CD4-positive, alpha-beta T cell treated with Interleukin-21 for 1 hour (primary cell): ENCODE data around the gene CCDC137.

ENCODE experiments used
- DNase-seq: peaks from one replicate; pipeline ENCODE4 v3.0.0-alpha.2; 2020

CCDC137 gene

DNA sequence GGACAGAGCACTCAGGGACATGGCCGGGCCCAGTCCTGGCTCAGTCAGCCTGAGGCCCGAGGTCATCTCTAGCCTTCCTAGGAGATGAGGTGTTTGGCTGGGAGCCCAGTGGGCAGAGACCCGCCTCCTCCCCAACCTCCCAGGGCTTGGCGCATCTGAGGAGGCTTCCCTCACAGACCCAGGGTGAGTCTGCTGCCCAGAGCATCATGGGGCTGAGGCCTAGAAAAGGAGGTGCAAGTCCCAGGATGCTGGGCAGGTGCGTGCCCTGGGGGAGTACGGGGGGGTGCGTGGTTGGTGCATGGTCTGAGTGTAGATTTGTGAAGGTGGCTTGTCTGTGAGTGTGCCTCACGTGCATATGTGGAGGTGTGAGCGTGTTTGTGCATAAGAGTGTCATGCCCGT is 14.8 kb upstream of the CCDC137 start:
- no peak for DNase-seq

DNA sequence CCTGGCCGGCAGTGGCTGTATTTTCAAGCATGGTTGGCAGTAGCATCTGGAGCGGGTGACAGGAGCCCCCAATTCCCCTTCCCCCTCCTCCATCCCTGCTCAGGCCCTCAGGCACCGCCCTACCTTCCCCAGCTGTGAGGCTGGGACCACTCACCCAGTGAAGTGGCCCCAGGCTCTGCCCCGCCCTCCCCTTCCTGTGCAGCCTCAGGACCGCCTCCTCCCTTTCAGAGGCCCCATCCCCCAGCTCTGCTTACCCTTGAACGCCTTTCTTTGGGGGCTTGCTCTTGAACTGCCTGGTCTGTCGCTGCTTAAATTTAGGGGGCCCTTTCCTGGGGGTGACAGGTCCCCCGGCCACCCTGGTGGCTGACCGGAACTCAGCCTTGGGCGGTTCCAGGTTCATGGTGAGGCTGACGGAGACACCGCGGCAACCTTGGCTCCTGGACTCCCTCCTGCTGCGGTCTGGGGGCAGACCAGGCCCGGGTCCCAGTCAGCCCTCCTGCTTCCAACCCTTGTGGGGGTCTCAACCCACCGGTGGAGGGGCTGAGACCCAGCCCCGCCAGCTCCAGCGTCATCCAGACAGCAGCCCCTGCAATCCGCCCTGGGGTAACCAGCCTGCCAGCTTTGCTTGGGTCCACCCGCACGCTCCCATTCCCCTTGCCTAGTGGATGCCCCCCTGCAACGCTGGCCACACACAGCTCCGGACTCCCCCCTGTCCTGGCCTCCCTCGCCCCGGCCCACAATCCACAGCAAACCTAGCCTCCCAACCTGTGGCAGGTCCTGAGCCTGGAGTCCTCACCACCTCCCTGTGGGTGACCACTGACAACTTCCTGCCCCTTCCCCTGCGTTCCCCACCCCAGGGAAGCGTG is 13.4 kb upstream of the CCDC137 start:
- DNase-seq = no peak

DNA sequence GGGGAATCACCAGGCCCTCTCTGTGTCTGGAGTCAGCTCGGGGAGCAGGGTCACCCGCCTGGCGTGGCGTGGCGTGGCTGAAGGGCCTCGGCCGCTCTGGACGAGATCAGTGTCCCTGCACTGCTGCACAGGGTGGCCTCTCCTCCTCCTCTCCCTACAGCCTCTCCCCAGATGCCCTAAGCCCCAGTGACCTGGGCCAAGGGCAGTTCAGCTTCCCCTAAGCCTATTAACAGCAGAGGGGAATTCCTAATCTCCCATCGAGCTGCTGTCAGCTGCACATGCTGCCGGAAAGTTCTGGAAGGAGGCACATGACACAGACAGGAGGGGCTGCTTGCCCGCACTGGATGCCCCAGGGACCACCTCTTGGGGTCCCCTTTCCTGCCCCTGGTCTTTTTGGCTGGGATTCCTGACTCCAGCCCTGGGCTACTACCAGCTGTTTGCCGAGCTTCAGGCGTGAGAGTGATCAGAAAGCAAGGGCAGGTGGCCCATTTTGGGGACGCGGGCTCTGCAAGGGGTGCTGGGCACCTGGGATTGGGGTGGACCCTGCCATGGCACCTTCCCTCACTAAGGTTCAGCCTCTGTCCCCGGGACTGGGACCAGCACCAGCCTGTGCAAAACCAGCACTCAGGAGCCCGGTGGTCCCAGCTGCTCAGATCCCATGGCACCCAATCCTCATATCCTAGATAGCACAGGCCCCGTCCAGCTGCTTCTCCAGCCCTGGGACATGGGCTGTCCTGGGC is 11.0 kb upstream of the CCDC137 start:
- no peak for DNase-seq

DNA sequence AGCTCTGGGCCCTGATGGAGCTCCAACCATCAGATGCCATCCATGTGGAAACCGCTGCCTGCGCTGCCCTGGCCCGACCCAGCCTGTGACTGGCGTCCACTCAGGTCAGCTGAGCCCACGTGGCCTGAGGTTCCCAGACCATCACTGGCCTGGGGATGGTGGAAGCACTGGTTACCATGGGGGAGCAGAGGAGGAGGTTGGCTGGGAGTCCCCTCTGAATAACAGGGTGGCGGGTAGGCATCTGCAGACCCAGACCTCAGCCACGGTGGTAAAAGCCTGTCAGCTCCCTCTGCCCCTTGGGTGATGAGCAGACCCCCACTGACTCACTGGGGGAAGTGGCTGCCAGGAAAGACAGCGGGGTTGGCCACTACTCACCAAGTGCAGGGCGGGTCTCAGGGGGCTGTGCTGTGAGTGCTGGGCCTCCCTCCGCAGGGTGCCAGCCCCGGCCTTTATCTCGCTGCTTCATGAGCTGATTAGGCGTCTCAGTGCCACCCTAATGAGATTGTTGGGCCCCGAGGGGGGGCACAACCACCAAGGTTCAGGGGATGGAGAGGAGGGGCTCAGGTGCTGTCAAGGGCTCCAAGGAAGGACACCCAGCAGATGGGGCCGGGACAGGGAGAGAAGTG is 10.3 kb upstream of the CCDC137 start, which contains the start of gene PDE6G:
PDE6G (minus strand) TSS at position 425 of the 626 bp plus-strand sequence. CDS start 3,237 bp downstream, outside the sequence.
- DNase-seq = no peak

DNA sequence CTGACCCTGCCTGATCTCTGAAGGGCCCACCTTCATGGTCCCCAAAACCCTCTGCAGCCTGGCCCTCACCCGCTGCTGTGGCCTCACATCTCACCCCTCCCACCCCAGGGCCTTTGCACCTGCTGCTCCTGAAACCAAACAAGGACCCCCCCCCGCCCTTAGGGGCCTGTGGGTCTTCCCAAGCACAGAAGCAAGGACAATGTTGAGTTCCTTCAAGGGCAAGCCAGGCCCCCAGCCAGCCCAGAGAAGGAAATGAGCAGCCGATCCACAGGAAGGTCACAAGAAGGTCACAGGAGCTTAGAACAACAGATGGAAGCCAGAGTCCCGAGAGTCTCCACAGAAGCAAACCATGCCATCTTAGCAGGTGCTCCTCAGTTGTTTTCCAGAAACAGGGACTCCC is 9.7 kb upstream of the CCDC137 start:
- DNase-seq = no peak

DNA sequence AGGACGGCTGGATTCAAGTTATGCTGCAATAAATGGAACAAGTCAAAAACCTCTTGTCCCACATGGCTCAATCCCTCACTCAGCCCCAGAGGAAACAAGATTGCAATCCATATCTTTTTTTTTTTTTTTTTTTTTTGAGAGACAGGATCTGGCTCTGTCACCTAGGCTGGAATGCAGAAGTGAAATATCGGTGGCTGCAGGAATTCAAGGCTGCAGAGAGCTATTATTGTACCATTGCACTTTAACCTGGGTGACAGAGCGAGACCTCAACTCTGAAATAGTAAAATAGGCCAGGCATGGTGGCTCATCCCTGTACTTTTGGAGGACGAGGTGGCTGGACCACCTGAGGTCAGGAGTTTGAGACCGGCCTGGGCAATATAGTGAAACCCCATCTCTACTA is 7.5 kb upstream of the CCDC137 start:
- DNase-seq = no peak

DNA sequence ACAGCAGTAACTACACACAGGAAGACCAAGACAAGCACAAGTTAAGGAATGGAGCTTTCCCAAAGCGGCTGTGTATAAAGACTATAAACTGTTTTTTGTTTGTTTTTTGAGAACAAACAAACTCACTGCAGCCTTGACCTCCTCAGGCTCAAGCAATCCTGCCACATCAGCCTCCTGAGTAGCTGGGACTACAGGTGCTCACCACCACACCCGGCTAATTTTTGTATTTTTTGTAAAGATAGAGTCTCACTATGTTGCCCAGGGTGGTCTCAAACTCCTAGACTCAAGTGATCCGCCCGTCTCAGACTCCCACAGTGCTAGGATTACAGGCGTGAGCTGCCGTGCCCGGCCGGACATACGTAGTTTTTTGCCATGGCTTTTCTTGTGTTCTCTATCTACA is 6.1 kb upstream of the CCDC137 start:
- DNase-seq = no peak

DNA sequence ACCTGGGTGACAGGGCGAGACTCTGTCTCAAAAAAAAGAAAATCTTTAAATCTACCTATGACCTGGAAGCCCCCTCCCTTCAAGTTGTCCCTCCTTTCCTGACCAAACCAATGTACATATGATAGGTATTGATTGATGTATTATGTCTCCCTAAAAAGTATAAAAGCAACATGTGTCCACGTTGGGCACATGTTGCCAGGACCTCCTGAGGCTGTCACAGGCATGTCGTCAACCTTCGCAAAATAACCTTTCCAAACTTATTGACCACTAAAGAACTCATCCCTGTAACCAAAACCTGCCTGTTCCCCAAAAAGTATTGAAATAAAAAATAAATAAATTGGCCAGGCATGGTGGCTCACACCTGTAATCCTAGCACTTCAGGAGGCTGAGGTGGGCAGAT is 4.5 kb upstream of the CCDC137 start:
- DNase-seq = no peak

DNA sequence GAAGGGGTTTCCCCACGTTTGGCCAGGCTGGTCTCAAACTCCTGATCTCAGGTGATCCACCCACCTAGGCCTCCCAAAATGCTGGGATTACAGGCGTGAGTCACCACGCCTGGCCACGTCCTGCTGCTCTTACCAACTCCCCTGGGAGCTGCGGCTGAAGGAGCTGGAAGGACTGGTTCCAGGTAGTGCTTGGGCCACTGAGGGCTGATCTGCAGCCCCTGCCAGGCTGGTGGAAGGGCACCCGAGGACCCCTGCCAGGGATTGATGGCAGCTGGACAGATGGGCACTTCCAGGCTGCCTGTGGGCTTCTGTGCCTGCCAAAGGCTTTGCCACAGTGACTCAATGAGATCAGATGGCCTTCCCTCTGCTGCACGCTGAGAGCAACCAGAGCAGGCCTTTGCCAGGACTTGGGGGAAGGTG is 2.5 kb upstream of the CCDC137 start:
- no peak for DNase-seq

DNA sequence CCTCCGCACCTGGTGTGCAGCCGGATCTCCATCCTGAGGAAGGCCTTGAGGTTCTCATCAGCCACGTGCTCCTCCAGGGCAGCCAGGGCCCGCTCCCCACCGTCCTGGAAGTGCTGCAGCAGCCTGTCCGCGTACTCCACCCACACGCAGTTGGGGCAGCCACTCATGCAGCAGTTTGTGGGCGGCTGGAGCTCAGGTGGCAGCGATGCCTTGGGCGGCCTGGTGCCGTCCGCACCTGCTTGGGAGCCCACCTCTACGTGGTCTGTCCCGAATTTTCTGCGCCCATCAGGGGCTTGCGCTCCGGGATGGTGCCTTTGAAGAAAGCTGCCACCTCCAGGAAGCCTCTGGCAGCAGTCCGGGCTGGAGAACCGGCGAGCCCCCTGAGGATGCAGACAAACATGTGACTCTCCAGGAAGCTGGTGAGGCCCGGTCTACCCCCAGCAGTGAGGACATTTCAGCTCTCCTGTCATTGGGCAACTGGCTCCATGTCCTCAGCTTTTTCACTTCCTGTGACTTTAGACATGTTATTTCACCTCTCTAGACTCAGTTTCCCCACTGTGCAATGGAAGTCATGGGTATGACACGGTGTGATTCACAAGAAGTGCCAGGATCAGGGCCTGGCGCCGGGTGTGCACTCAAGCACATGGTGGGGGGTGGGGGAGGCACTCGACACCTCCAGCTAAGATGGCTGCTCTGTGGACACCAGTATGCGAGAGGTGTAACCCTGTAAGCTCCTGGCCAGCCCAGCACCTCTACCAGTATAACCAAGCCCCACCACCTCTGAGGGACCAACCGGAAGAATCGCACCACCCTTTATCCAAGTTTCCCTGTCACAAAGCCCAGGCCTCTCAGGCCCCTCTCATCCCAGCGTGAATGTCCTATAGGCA is 1.1 kb upstream of the CCDC137 start:
- peak; percentile 40 for DNase-seq

DNA sequence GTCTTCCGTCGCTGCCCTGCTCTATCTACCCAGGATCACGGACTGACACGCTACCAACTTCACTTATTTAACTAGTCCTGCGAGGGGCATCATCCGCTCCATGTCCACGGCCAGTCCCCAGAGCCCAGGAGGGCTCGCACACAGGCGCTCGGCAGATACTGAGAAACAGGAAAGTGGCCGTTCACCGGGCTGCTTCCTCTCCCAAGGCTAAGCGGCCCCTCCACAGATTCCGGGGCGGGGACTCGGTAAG is 520 bp upstream of the CCDC137 start:
- DNase-seq = peak; percentile 28

DNA sequence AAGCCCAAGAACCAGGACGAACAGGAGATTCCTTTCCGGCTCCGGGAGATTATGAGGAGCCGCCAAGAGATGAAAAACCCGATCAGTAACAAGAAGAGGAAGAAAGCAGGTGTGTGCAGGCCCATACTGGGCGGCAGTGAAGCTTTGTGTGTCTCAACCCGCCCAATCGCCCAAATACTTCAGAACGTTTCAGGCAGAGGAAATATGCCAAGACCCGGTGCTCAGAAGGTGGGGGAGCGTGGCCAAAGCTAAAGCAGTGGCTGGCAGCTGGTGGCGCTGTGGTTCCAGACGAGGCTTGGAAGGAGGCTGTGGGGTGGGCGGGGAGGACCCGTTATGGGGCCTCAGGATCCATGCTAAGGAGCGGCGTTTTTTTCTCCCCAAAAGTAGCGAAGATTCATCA is 1.2 kb downstream of the CCDC137 start:
- DNase-seq = no peak

DNA sequence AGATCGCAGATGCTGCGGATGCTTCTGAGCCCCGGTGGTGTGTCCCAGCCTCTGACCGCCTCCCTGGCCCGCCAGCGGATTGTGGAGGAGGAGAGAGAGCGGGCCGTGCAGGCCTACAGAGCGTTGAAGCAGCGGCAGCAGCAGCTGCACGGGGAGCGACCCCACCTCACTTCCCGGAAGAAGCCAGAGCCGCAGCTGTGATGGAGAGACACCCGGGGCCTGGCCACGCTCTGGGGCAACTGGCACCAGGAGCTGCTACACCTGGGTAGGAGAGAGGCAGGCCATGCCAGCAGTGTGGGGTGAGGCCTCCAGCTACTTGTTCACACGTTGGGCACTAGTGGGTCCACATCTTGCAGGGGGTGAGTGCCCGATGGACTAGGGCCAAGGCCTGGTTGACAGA is 6.0 kb downstream of the CCDC137 start:
- no peak for DNase-seq

DNA sequence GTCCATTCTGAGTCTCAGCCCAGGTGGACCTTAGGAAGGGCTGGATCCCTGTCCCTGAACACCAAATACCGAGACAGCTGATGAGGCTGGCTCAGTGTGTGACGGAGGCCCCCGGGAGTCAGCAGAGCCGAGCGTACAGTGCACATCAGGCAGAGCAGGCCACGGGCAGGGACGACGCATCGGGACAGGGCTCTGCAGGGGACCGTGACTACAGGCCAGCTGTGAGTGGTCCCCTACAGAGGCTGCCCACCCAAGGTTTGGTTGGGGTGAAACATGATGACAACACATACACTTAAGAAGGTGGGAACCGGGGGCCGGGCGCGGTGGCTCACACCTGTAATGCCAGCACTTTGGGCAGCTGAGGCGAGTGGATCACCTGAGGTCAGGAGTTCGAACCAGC is 6.4 kb downstream of the CCDC137 start:
- no peak for DNase-seq

DNA sequence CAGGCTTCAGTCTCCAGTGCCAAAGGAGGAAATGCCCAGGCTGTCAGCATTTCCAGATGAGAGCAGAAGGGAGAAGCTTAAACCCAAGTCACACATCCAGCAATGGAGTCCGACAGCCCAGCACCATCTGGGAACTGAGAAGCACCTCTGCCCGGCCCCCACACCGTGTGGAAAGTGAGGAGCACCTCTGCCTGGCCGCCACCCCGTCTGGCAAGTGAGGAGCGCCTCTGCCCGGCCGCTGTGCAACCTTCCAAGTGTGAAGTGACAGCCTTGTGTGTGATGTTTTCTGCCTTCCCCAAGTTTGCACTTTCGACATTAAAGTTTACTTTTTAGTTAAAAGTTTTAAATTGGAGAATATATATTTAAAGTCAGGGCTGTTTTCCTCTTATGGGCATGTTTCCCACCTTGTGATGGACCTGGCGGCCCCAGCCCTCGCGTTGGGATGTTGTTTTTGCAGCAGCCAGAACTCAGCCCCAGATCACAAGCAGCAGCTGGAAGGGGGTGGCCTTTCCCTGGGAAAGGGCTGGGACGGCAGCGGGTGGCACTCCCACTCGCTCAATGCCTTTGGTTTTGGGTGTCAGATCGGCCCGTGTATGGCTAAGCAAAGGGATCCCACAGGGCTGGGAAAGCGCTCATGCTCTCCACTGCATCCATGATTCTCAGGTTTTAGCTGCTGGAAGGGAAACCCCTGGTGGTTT is 7.2 kb downstream of the CCDC137 start:
- no peak for DNase-seq

DNA sequence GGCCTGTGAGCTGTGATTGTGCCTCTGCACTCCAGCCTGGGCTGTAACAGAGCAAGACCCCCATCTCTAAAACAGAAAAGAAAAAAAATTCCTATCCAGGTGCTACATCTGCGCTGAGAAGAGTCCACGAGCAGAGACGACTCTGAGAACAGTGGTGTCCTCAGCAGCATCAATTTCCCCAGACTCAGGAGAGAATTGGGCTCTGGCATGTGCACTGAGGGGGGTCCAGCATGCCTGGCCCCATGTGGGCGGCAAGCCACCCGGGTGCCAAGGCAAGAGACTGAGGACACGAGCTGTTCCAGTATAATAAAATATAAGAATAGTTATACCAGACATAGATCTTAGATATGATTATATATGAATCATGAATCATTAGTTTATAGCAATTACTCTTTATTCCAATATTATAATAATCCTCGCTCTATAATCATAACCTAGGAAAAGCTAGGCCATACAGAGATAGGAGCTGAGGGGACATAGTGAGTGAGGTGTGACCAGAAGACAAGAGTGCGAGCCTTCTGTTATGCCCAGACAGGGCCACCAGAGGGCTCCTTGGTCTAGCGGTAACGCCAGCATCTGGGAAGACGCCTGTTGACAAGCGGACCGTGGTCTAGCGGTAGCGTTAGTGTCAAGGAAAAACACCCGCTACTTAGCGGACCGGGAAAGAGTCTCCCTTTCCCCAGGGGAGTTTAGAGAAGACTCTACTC is 9.1 kb downstream of the CCDC137 start:
- DNase-seq = peak; percentile 45

DNA sequence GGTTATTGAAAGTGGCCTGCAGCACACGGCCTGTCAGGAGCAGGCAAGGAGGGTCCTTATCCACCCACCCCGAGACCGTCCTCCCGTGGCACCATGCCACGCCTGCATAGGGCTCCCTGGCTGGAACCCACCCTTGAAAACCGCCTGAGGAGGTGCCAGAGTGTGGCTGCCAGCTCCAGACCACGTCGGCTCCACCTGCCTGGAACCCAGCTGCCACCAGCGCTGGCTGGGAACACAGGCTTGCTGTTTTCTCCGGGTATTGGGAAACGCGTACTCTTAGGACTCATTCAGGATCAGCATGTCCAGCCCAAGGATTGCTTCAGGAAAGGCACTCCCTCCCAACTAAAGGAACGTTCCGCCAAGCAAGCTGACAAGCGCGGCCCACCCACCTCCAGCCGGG is 10.4 kb downstream of the CCDC137 start:
- DNase-seq = no peak

DNA sequence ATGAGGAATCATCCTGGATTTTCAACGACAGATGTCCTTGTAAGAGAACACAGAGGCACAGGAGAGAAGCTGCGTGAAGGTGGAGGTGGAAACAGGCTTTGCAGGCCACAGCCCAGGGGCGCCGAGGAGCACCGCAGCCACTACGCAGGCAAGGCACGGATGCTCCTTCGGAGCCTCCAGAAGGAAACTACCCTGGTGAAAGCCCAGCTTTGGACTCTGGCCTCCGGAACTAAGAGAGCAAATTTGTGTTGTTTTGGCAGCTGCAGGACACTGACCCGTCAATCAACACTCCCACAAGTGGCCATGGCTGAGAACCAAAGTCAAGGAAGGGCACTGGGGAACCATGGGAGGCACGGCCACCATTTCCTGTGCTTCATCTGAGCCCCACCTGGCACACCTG is 13.6 kb downstream of the CCDC137 start:
- DNase-seq = no peak

DNA sequence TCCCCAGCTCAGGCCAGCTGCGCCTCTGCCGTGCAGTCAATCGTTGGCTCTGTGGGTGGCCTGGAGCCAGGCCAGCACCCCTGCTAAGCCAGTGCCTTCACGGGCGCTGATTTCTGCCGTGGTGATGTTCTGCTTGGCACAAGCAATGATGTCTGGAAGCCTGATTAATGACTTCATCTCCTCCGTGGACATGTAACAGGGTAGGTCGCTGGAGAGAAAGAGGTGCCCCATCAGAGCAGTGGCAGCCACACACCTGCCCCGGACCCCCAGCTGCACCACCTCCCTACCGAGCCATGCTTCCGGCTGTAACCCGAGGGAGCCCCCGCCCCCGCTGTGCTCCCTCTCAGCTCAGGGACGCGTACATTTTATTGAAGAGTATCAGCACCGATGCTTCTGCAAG is 15.1 kb downstream of the CCDC137 start:
- no peak for DNase-seq

DNA sequence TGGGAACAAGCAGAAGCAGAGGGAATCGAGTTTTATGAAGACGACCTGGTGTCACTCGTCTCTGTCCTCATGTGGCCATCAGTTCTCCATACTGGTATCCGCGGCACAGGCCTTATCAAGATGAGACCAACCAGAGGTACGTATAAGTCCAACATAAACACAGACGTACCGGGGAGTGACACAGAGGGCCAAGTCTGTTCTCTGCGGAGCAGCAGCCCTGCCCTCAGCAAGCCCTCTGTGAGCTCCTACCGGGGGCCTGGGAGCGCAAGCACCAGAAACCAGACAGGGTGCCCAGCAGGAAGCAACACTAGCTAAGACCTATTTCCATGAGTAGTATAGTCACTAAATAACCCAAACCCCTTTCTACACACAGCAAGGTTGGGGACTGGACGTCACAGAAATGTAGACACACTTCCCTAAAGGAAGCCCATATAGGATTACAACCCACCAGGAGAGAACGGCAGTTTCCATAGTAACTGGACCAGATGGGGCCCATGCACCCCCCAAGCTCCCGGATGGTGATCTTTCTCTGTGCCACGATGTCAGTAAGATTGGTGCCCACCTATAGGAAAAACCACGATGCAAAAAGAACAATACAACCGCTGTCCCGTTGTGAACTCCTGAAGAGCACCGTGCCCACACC is 16.1 kb downstream of the CCDC137 start:
- DNase-seq = no peak

DNA sequence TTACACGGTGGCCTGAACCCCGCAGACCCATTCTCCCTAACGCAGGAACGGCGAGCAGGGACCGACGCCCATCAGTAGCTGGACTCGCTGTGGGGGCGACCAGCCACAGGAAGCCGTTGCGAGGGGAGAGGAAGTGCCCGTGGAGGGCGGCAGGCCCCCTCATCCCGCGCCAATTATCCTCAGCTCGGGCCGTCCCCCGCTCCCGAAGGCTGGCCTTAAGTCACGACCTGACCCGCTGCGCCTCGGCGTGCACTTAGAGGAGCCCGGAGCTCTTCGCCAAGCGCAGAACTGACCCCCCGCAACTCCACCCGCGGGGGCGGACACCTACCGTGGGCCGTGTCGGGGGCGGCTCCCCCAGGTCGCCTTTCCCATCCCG is 16.7 kb downstream of the CCDC137 start:
- DNase-seq = no peak
